Measurements from ENCODE around the gene LTBP4.
A peak's percentile ranks its signal among the peaks of the same experiment; 100 is the strongest.
"Not testable (repeated sequence)": the region's sequence is repeated elsewhere in the genome, so short reads cannot be mapped to it uniquely, and the experiment has no call there.

LTBP4 gene

GRCh38 chr19:40601134-40601974 is at the start of gene LTBP4:
Gene LTBP4 (plus strand): TSS chr19:40601369. CDS start chr19:40601388, 19 bp downstream.
- DNase-seq (ENCODE audit: low read depth, low spot score) = no peak

GRCh38 chr19:40552848-40553247 is 48.3 kb upstream of the LTBP4 start:
- no peak for DNase-seq (ENCODE audit: low read depth, low spot score)

GRCh38 chr19:40553885-40554857 is 47.0 kb upstream of the LTBP4 start:
- DNase-seq (ENCODE audit: low read depth, low spot score) = no peak

- DNase-seq (ENCODE audit: low read depth, low spot score) = no peak
Observed at GRCh38 chr19:40555978-40556689, 45.0 kb upstream of the LTBP4 start.

GRCh38 chr19:40556953-40557530 is 44.1 kb upstream of the LTBP4 start:
- DNase-seq (ENCODE audit: low read depth, low spot score) = no peak

- DNase-seq (ENCODE audit: low read depth, low spot score) = no peak
Observed at GRCh38 chr19:40559394-40559793, 41.8 kb upstream of the LTBP4 start.

GRCh38 chr19:40560092-40560507 is 41.1 kb upstream of the LTBP4 start:
- no peak for DNase-seq (ENCODE audit: low read depth, low spot score)

- no peak for DNase-seq (ENCODE audit: low read depth, low spot score)
Observed at GRCh38 chr19:40561947-40562346, 39.2 kb upstream of the LTBP4 start.

- not testable (repeated sequence) for DNase-seq (ENCODE audit: low read depth, low spot score)
Observed at GRCh38 chr19:40564535-40564934, 36.6 kb upstream of the LTBP4 start.

GRCh38 chr19:40565355-40565754 is 35.8 kb upstream of the LTBP4 start:
- no peak for DNase-seq (ENCODE audit: low read depth, low spot score)

GRCh38 chr19:40565910-40566495 is 35.2 kb upstream of the LTBP4 start:
- no peak for DNase-seq (ENCODE audit: low read depth, low spot score)

GRCh38 chr19:40567040-40567749 is 34.0 kb upstream of the LTBP4 start:
- DNase-seq (ENCODE audit: low read depth, low spot score) = no peak

- DNase-seq (ENCODE audit: low read depth, low spot score) = no peak
Observed at GRCh38 chr19:40567750-40568494, 33.2 kb upstream of the LTBP4 start.

GRCh38 chr19:40570313-40571004 is 30.7 kb upstream of the LTBP4 start:
- DNase-seq (ENCODE audit: low read depth, low spot score) = peak; percentile 89

- DNase-seq (ENCODE audit: low read depth, low spot score) = no peak
Observed at GRCh38 chr19:40571005-40571318, 30.2 kb upstream of the LTBP4 start.

- no peak for DNase-seq (ENCODE audit: low read depth, low spot score)
Observed at GRCh38 chr19:40571831-40572495, 29.2 kb upstream of the LTBP4 start.

- DNase-seq (ENCODE audit: low read depth, low spot score) = no peak
Observed at GRCh38 chr19:40575326-40575725, 25.8 kb upstream of the LTBP4 start.

GRCh38 chr19:40576151-40576584 is 25.0 kb upstream of the LTBP4 start:
- no peak for DNase-seq (ENCODE audit: low read depth, low spot score)
